Thyroid gland (tissue), 4 donors: Measurements from ENCODE around the gene MRPL16. TPM values are rescaled to one million over a fixed set of nuclear protein-coding genes. Genes with fewer than 3 reads are reported as not detected.

Source experiments
- DNase-seq, 2 donors: peaks; one replicate each; pipeline ENCODE4 v3.0.0-alpha.2; 2019
- H3K27ac ChIP-seq, 3 donors: fragments of 200-600 bp; sonication (generic); 1 replicate in 2 of 3; 2 replicates in 1 of 3; pipeline ENCODE4 v1.5.1; 2016 to 2019; ENCODE audit warnings: mild to moderate bottlenecking in 1 of 3, moderate library complexity in 1 of 3
- H3K27me3 ChIP-seq: fragments of 200-600 bp; sonication (generic); one replicate; pipeline ENCODE4 v1.5.1; 2019
- H3K36me3 ChIP-seq, 2 donors: fragments of 200-600 bp; sonication (generic); one replicate each; pipeline ENCODE4 v1.5.1; 2016 to 2019
- H3K4me1 ChIP-seq, 2 donors: fragments of 200-600 bp; sonication (generic); one replicate each; pipeline ENCODE4 v1.5.1; 2017 to 2019
- H3K4me3 ChIP-seq, 3 donors: fragments of 200-600 bp; sonication (generic); replicated peaks in 1 of 3; 1 replicate in 2 of 3; 2 replicates in 1 of 3; pipeline ENCODE4 v1.5.1; 2016; ENCODE audit warnings: mild to moderate bottlenecking in 1 of 3
- H3K9me3 ChIP-seq: fragments of 200-600 bp; sonication (generic); one replicate; pipeline ENCODE4 v1.5.1; 2017
- CTCF ChIP-seq, 6 experiments: fragments of 200-600 bp in 3 of 6; fragments of 450-650 bp in 3 of 6; sonication (generic) in 3 of 6; IDR thresholded peaks; one replicate each; pipeline ENCODE4 v1.5.1; 2016 to 2019; ENCODE audit warnings: antibody characterized with exemption in 6 of 6, mild to moderate bottlenecking in 2 of 6, inconsistent platforms in 1 of 6, moderate library complexity in 1 of 6
- POLR2A ChIP-seq, 2 donors: fragments of 450-650 bp; IDR thresholded peaks; one replicate each; pipeline ENCODE4 v1.6.1; 2017; ENCODE audit warnings: antibody characterized with exemption in 2 of 2, mild to moderate bottlenecking in 2 of 2, moderate library complexity in 1 of 2
- WGBS, 2 donors: methylation state at CpG; one replicate each; pipeline ENCODE4 v1.1.5; 2017; 5-methylcytosine and 5-hydroxymethylcytosine counted together
- intact Hi-C: fragments of 100-400 bp; cut with DNase I; formaldehyde crosslinking; loops from one replicate; pipeline ENCODE4 v1.15.1; 2023
- total RNA-seq, 4 donors: library from RNA; depleted of rRNA; stranded (reverse); fragments of >200 nt; gene quantifications; one replicate each; pipeline ENCODE4 v1.2.3, GENCODE V29; 2016

Gene MRPL16
- total RNA-seq, 4 donors from 2014 or later, result 19.4 to 40.7 (median 25.4) TPM

GRCh38 chr11:59760771-59761170 lies 49.8 kb downstream of the MRPL16 start:
- Histone ChIP-seq H3K4me1 (peaks cover 14 to 21% of the 10 kb centered on the region in 2 donors), H3K36me3 (no peaks in the 10 kb centered on the region), H3K4me3 (no peak overlapping the region), H3K27me3 (no peaks in the 10 kb centered on the region), H3K9me3 (no peaks in the 10 kb centered on the region), H3K27ac (no peak overlapping the region)
- DNase-seq, result no peak
- WGBS, 2 donors, result 89 to 96% methylated on average over 4 of the region's 4 CpGs
- intact Hi-C loops, result no loop called here
- TF ChIP-seq CTCF (IDR thresholded peaks at IDR 0.05), result no peak
- no peak for TF ChIP-seq POLR2A (IDR thresholded peaks at IDR 0.05)

- H3K4me3 ChIP-seq, result no peak overlapping the region
- DNase-seq, result no peak
- H3K27ac ChIP-seq, result no peak overlapping the region
- no peak for TF ChIP-seq CTCF (IDR thresholded peaks at IDR 0.05)
- no peak for TF ChIP-seq POLR2A (IDR thresholded peaks at IDR 0.05)
- WGBS, 2 donors, result 83 to 87% methylated on average over 4 of the region's 4 CpGs
- H3K27me3 ChIP-seq, result no peaks in the 10 kb centered on the region
- H3K4me1 ChIP-seq, result peaks cover 14 to 15% of the 10 kb centered on the region in 2 donors
- intact Hi-C loops, result no loop called here
- H3K9me3 ChIP-seq, result no peaks in the 10 kb centered on the region
- no peaks in the 10 kb centered on the region for H3K36me3 ChIP-seq
These were observed 50.7 kb downstream of the MRPL16 start for GRCh38 chr11:59759900-59760299.

GRCh38 chr11:59758401-59759037 lies 52.1 kb downstream of the MRPL16 start:
- Histone ChIP-seq H3K4me3 (no peak overlapping the region), H3K9me3 (no peaks in the 10 kb centered on the region), H3K4me1 (peaks cover 14 to 15% of the 10 kb centered on the region in 2 donors), H3K27me3 (no peaks in the 10 kb centered on the region), H3K36me3 (no peaks in the 10 kb centered on the region), H3K27ac (no peak overlapping the region)
- no peak for DNase-seq
- no peak for TF ChIP-seq POLR2A (IDR thresholded peaks at IDR 0.05)
- TF ChIP-seq CTCF (IDR thresholded peaks at IDR 0.05), result no peak
- intact Hi-C loops, result no loop called here
- WGBS, 2 donors, result 93 to 96% methylated on average over 4 of the region's 4 CpGs

- 59 to 73% methylated on average over 4 of the region's 4 CpGs for WGBS, 2 donors
- Histone ChIP-seq H3K4me3 (no peak overlapping the region), H3K4me1 (peaks cover 14 to 15% of the 10 kb centered on the region in 2 donors)
These were observed 53.7 kb downstream of the MRPL16 start for GRCh38 chr11:59756845-59757244.

More at GRCh38 chr11:59756845-59757244, 53.7 kb downstream of the MRPL16 start:
- intact Hi-C loops, result no loop called here
- TF ChIP-seq POLR2A (IDR thresholded peaks at IDR 0.05) (no peak), CTCF (IDR thresholded peaks at IDR 0.05) (no peak)
- peak; percentile 15 to 24 for DNase-seq
- no peaks in the 10 kb centered on the region for H3K27me3 ChIP-seq
- H3K27ac ChIP-seq, result peak overlapping the region in 2 of 3 donors; percentile 94 to 96
- no peaks in the 10 kb centered on the region for H3K9me3 ChIP-seq
- no peaks in the 10 kb centered on the region for H3K36me3 ChIP-seq
